ENCODE results near the gene KDSR.
"Not testable (repeated sequence)": the region's sequence is repeated elsewhere in the genome, so short reads cannot be mapped to it uniquely, and the experiment has no call there.

KDSR gene

GRCh38 chr18:63365876-63366212 lies 1.2 kb downstream of the KDSR start:
- no peak for DNase-seq

- no peak for DNase-seq
Observed at GRCh38 chr18:63363951-63364350, 3.1 kb downstream of the KDSR start.

- DNase-seq = not testable (repeated sequence)
Observed at GRCh38 chr18:63363420-63363819, 3.6 kb downstream of the KDSR start.

DNA sequence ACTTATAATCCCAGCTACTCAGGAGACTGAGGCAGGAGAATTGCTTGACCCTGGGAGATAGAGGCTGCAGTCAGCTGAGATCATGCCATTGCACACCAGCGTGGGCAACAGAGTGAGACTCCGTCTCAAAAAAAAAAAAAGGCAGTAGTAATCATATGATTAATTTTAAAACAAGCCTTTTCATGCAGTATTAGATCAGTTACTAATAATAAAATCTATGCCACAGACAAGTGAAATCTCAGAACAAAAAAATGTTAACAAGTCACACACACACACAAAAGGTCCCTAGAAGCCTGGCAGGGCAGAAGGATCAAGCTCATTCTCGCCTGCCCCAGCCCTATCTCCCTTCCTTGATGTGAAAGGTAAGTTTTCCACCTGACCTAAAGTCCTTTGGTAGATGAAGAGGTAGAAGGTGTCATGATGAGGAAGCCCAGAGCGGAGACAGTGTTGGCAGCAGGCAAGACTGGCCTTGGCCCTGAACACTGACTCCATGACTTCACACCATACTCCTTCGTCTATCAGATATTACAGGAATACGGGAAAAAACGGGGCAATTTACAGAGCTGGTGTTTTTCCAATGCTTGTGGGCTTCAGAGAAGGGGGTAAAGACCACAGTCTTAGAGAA lies 10.6 kb downstream of the KDSR start:
- DNase-seq = no peak

DNA sequence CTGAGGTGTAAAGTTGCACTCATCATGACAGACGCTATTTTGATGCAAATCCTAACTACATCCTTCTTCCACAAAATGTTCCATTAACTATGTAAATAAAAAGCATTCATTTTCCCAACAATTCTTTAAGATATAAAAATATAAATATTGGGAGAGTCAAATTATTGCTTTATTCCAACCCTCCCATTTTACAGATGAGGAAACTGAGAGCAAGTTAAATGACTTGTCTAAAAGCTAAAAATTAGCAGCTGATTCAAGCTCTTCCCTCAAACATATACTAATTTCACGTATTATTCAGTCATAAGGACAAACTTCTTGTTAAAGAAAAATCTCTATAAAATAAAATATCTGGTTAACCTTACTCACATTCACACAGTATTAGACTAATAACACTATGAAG lies 16.8 kb downstream of the KDSR start:
- no peak for DNase-seq

DNA sequence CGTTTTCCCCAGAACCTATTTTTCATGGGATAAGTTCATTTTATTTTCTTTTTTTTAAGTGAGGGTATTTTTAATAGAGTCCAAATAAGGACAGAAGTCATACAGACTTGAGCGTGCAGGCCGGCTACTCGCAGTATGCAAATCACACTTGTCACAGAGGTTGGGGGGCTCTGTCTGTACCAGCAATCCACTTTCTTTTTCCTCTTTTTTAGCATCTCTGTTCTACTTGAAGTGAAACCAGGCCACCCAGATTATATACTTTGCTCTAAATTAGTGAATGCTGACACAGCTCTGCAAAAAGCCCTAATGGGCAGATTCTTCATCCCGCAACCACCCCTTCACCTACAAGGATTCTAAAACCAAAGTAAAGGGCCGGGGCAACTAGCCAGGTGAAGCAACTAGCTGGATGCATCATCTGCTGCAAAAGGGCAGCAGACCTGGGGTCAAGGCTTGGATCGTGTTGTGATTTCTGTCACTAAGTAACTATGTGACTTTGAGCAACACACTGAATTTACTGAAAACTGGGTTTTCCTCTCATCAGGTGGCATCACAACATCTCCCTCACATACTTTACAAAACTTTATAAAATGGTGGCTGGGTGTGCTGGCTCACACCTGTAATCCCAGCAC lies 18.4 kb downstream of the KDSR start:
- no peak for DNase-seq

- no peak for DNase-seq
Observed at GRCh38 chr18:63346480-63347183, 20.4 kb downstream of the KDSR start.

- no peak for DNase-seq
Observed at GRCh38 chr18:63346031-63346430, 21.0 kb downstream of the KDSR start.

DNA sequence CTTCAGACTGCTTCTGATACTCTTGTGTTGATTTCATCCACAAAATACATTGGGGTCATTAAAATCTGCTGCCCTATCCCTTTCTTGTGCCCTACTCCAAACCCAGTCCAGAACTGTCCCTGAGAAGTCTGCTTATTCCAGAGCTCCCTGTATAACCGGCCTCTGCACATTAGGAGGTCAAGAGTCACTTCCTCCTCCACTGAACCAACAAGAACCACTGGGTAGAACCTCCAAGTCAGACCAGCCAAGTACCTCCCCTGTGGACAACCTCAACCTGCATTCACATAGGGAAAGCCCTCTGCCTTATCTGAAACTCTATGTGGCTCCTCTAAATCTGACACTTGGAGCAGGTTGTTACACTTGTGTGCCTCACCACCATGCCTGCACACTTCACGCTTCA lies 22.1 kb downstream of the KDSR start:
- no peak for DNase-seq

DNA sequence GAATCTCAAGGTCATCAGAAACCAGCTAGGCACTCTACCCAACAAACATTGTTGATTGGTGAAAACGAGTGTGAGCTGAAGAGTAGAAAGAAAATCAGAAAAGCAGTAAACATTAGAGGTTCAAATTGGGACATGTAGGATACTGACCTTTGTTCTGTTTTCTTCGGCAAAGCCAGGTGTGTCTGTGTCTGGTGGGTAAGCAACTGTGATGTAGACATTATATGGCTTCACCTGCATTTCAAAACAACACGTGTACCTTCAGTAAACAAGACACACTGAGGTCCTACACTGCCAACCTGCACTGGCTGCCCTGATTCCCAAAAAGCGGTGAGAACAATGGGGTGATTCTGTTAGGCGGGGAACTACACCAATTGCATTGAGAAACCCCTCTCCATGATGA lies 22.7 kb downstream of the KDSR start:
- DNase-seq = no peak

GRCh38 chr18:63342206-63342605 lies 24.8 kb downstream of the KDSR start:
- peak; percentile 72 for DNase-seq

GRCh38 chr18:63339920-63340484 lies 27.0 kb downstream of the KDSR start:
- peak; percentile 76 for DNase-seq

GRCh38 chr18:63336366-63337099 lies 30.5 kb downstream of the KDSR start:
- DNase-seq = no peak

DNA sequence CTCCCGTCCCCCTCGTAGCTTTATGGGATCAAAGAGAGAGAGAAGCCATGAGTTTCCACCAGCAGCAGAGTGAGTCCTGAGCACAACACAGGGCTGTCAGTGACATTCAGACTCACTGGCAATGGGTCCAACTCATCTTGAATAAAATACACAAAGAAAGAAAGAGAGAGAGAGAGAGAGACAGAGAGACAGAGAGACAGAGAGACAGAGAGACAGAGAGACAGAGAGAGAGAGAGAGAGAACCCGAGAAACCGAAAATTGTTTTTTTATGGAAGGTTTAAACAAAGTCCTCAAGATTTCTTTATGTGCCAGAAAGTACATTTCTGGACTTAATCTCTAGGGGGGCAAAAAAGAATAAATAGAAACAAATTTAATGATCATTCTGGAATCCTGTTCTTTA lies 35.9 kb downstream of the KDSR start:
- no peak for DNase-seq

- no peak for DNase-seq
Observed at GRCh38 chr18:63329431-63330145, 37.4 kb downstream of the KDSR start.

- no peak for DNase-seq
Observed at GRCh38 chr18:63326011-63326410, 41.0 kb downstream of the KDSR start.

- no peak for DNase-seq
Observed at GRCh38 chr18:63325086-63325686, 41.8 kb downstream of the KDSR start.

- DNase-seq = peak; percentile 90
Observed at GRCh38 chr18:63322908-63323634, 43.9 kb downstream of the KDSR start.

DNA sequence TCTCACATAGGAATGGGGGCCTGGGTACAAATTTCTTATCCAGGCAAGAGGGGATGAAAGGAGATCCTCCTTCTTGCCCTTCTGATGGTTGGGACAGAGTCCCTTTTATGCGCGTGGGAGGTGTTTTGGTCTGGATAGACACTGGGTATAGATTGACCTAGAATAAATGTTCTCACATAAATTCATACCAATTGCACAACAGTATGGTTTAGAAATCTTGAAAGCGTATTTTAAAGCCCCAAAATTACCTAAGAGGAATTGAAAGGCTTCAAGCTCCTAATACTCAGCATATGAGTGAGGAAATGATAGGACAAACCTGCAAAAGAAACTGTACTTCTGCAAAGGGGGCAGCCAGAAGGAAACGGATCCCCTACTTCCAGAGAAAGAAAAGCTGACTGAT lies 44.8 kb downstream of the KDSR start:
- DNase-seq = no peak

DNA sequence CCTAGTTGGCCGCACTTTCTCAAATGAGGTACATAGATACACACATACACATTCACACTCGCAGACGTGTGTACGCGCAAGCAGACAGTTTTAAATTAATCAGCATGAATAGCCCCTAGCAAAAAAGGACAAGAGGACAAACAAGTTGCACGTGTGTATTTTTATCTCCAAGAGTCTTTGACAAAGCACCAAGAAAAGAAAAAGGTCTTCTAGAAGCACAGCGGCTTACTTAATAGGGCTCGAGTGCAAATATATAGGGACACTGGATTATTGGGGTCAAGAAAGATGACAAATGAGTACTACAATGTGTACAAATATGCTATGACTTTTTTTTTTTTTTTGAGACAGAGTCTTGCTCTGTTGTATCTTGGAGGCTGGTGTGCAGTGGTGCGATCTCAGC lies 45.7 kb downstream of the KDSR start:
- no peak for DNase-seq

- DNase-seq = no peak
Observed at GRCh38 chr18:63320975-63321265, 46.1 kb downstream of the KDSR start.

Data from eye (tissue), 1 donor.